ENCODE data around the gene CNNM2.
"Not testable (repeated sequence)": the region's sequence is repeated elsewhere in the genome, so short reads cannot be mapped to it uniquely, and the experiment has no call there.

The CNNM2 gene

GRCh38 chr10:103117247-103117646, 199.2 kb downstream of the CNNM2 start:
- no peaks in the 10 kb centered on the region for H3K9me3 ChIP-seq (replicated peaks; ENCODE audit: low read length)
- no peak overlapping the region for H3K9ac ChIP-seq (ENCODE audit: low read depth, low read length)
- H3K4me1 ChIP-seq (ENCODE audit: control insufficient read depth, insufficient read depth, low read length): peaks cover 5% of the 10 kb centered on the region
- no peak overlapping the region for H3K4me3 ChIP-seq (ENCODE audit: low read length)
- no peaks in the 10 kb centered on the region for H3K27me3 ChIP-seq (ENCODE audit: control insufficient read depth, insufficient read depth, low read length)
- H3K36me3 ChIP-seq (ENCODE audit: insufficient read depth, low read length): peaks cover 12% of the 10 kb centered on the region
- H3K4me2 ChIP-seq (ENCODE audit: low read length): no peak overlapping the region

GRCh38 chr10:103120546-103120945, 202.5 kb downstream of the CNNM2 start:
- H3K36me3 ChIP-seq (ENCODE audit: insufficient read depth, low read length): peaks cover 10% of the 10 kb centered on the region
- no peak overlapping the region for H3K4me3 ChIP-seq (ENCODE audit: low read length)
- H3K4me1 ChIP-seq (ENCODE audit: control insufficient read depth, insufficient read depth, low read length): peaks cover 5% of the 10 kb centered on the region
- no peaks in the 10 kb centered on the region for H3K9me3 ChIP-seq (replicated peaks; ENCODE audit: low read length)
- no peak overlapping the region for H3K9ac ChIP-seq (ENCODE audit: low read depth, low read length)
- H3K27me3 ChIP-seq (ENCODE audit: control insufficient read depth, insufficient read depth, low read length): no peaks in the 10 kb centered on the region
- no peak overlapping the region for H3K4me2 ChIP-seq (ENCODE audit: low read length)

- Histone ChIP-seq H3K9ac (ENCODE audit: low read depth, low read length) (no peak overlapping the region), H3K4me2 (ENCODE audit: low read length) (no peak overlapping the region), H3K9me3 (replicated peaks; ENCODE audit: low read length) (no peaks in the 10 kb centered on the region), H3K4me3 (ENCODE audit: low read length) (no peak overlapping the region), H3K27me3 (ENCODE audit: control insufficient read depth, insufficient read depth, low read length) (no peaks in the 10 kb centered on the region), H3K4me1 (ENCODE audit: control insufficient read depth, insufficient read depth, low read length) (peaks cover 10% of the 10 kb centered on the region), H3K36me3 (ENCODE audit: insufficient read depth, low read length) (peaks cover 16% of the 10 kb centered on the region)
Observed at GRCh38 chr10:103120977-103121735, 203.1 kb downstream of the CNNM2 start.

- Histone ChIP-seq H3K4me3 (ENCODE audit: low read length) (no peak overlapping the region), H3K36me3 (ENCODE audit: insufficient read depth, low read length) (peaks cover 14% of the 10 kb centered on the region), H3K9me3 (replicated peaks; ENCODE audit: low read length) (no peaks in the 10 kb centered on the region), H3K9ac (ENCODE audit: low read depth, low read length) (no peak overlapping the region), H3K27me3 (ENCODE audit: control insufficient read depth, insufficient read depth, low read length) (no peaks in the 10 kb centered on the region), H3K4me2 (ENCODE audit: low read length) (no peak overlapping the region), H3K4me1 (ENCODE audit: control insufficient read depth, insufficient read depth, low read length) (peaks cover 10% of the 10 kb centered on the region)
Observed at GRCh38 chr10:103123282-103124024, 205.4 kb downstream of the CNNM2 start.

GRCh38 chr10:103124420-103125096, 206.5 kb downstream of the CNNM2 start:
- H3K9ac ChIP-seq (ENCODE audit: low read depth, low read length): no peak overlapping the region
- H3K27me3 ChIP-seq (ENCODE audit: control insufficient read depth, insufficient read depth, low read length): no peaks in the 10 kb centered on the region
- H3K4me1 ChIP-seq (ENCODE audit: control insufficient read depth, insufficient read depth, low read length): peaks cover 10% of the 10 kb centered on the region
- no peaks in the 10 kb centered on the region for H3K9me3 ChIP-seq (replicated peaks; ENCODE audit: low read length)
- no peak overlapping the region for H3K4me2 ChIP-seq (ENCODE audit: low read length)
- H3K36me3 ChIP-seq (ENCODE audit: insufficient read depth, low read length): peaks cover 14% of the 10 kb centered on the region
- H3K4me3 ChIP-seq (ENCODE audit: low read length): no peak overlapping the region

GRCh38 chr10:103125323-103126267, 207.5 kb downstream of the CNNM2 start:
- Histone ChIP-seq H3K9me3 (replicated peaks; ENCODE audit: low read length) (no peaks in the 10 kb centered on the region), H3K9ac (ENCODE audit: low read depth, low read length) (no peak overlapping the region), H3K4me2 (ENCODE audit: low read length) (no peak overlapping the region), H3K36me3 (ENCODE audit: insufficient read depth, low read length) (peaks cover 14% of the 10 kb centered on the region), H3K4me3 (ENCODE audit: low read length) (no peak overlapping the region), H3K27me3 (ENCODE audit: control insufficient read depth, insufficient read depth, low read length) (no peaks in the 10 kb centered on the region), H3K4me1 (ENCODE audit: control insufficient read depth, insufficient read depth, low read length) (peaks cover 10% of the 10 kb centered on the region)

GRCh38 chr10:103127241-103127640, 209.1 kb downstream of the CNNM2 start:
- H3K4me3 ChIP-seq (ENCODE audit: low read length): no peak overlapping the region
- no peak overlapping the region for H3K9ac ChIP-seq (ENCODE audit: low read depth, low read length)
- H3K27me3 ChIP-seq (ENCODE audit: control insufficient read depth, insufficient read depth, low read length): no peaks in the 10 kb centered on the region
- no peak overlapping the region for H3K4me2 ChIP-seq (ENCODE audit: low read length)
- peaks cover 14% of the 10 kb centered on the region for H3K36me3 ChIP-seq (ENCODE audit: insufficient read depth, low read length)
- peaks cover 5% of the 10 kb centered on the region for H3K4me1 ChIP-seq (ENCODE audit: control insufficient read depth, insufficient read depth, low read length)
- H3K9me3 ChIP-seq (replicated peaks; ENCODE audit: low read length): no peaks in the 10 kb centered on the region

GRCh38 chr10:103130180-103130579, 212.1 kb downstream of the CNNM2 start:
- not testable (repeated sequence) for H3K4me2 ChIP-seq (ENCODE audit: low read length)
- H3K36me3 ChIP-seq (ENCODE audit: insufficient read depth, low read length): peaks cover 21% of the 10 kb centered on the region

GRCh38 chr10:103130910-103131309, 212.8 kb downstream of the CNNM2 start:
- no peak overlapping the region for H3K9ac ChIP-seq (ENCODE audit: low read depth, low read length)
- H3K4me2 ChIP-seq (ENCODE audit: low read length): no peak overlapping the region
- H3K4me1 ChIP-seq (ENCODE audit: control insufficient read depth, insufficient read depth, low read length): peaks cover 1% of the 10 kb centered on the region
- H3K27me3 ChIP-seq (ENCODE audit: control insufficient read depth, insufficient read depth, low read length): no peaks in the 10 kb centered on the region
- no peak overlapping the region for H3K4me3 ChIP-seq (ENCODE audit: low read length)
- H3K9me3 ChIP-seq (replicated peaks; ENCODE audit: low read length): no peaks in the 10 kb centered on the region
- peaks cover 20% of the 10 kb centered on the region for H3K36me3 ChIP-seq (ENCODE audit: insufficient read depth, low read length)

More at GRCh38 chr10:103130180-103130579, 212.1 kb downstream of the CNNM2 start:
- not testable (repeated sequence) for H3K9ac ChIP-seq (ENCODE audit: low read depth, low read length); H3K9me3 ChIP-seq (replicated peaks; ENCODE audit: low read length); H3K4me3 ChIP-seq (ENCODE audit: low read length); H3K4me1 ChIP-seq (ENCODE audit: control insufficient read depth, insufficient read depth, low read length); H3K27me3 ChIP-seq (ENCODE audit: control insufficient read depth, insufficient read depth, low read length)

GRCh38 chr10:103135168-103135567, 217.1 kb downstream of the CNNM2 start:
- H3K4me1 ChIP-seq (ENCODE audit: control insufficient read depth, insufficient read depth, low read length); H3K9me3 ChIP-seq (replicated peaks; ENCODE audit: low read length); H3K4me2 ChIP-seq (ENCODE audit: low read length); H3K27me3 ChIP-seq (ENCODE audit: control insufficient read depth, insufficient read depth, low read length); H3K4me3 ChIP-seq (ENCODE audit: low read length); H3K9ac ChIP-seq (ENCODE audit: low read depth, low read length): not testable (repeated sequence)
- peaks cover 31% of the 10 kb centered on the region for H3K36me3 ChIP-seq (ENCODE audit: insufficient read depth, low read length)

- no peak overlapping the region for H3K4me3 ChIP-seq (ENCODE audit: low read length)
- H3K36me3 ChIP-seq (ENCODE audit: insufficient read depth, low read length): peaks cover 35% of the 10 kb centered on the region
- peaks cover 3% of the 10 kb centered on the region for H3K4me1 ChIP-seq (ENCODE audit: control insufficient read depth, insufficient read depth, low read length)
- H3K9me3 ChIP-seq (replicated peaks; ENCODE audit: low read length): no peaks in the 10 kb centered on the region
- no peak overlapping the region for H3K4me2 ChIP-seq (ENCODE audit: low read length)
- H3K27me3 ChIP-seq (ENCODE audit: control insufficient read depth, insufficient read depth, low read length): no peaks in the 10 kb centered on the region
- H3K9ac ChIP-seq (ENCODE audit: low read depth, low read length): no peak overlapping the region
Observed at GRCh38 chr10:103139803-103140202, 221.7 kb downstream of the CNNM2 start.

All from skeletal muscle satellite cell (primary cell).